Smooth muscle cell (in vitro differentiated cells): ENCODE measurements around the gene SIPA1. TPM values are rescaled to one million over a fixed set of nuclear protein-coding genes. Genes with fewer than 3 reads are reported as not detected.

Source experiments
- DNase-seq: peaks from one replicate; lab custom pipeline; 2025; ENCODE audit not compliant: unreplicated experiment; lab: John Stamatoyannopoulos, UW
- H2AFZ ChIP-seq: fragments of 200-600 bp; sonication (generic); 2 replicates; pipeline ENCODE4 v1.6.0; 2016; ENCODE audit warnings: antibody characterized with exemption, low read depth, mild to moderate bottlenecking
- H3F3A ChIP-seq: fragments of 200-600 bp; sonication (generic); 2 replicates; pipeline ENCODE4 v1.6.0; 2017; ENCODE audit warnings: antibody characterized with exemption, low read depth
- H3K27ac ChIP-seq: fragments of 200-600 bp; sonication (generic); 2 replicates; pipeline ENCODE4 v1.5.1; 2016; ENCODE audit warnings: low read depth, mild to moderate bottlenecking
- H3K27me3 ChIP-seq: fragments of 200-600 bp; sonication (generic); 2 replicates; pipeline ENCODE4 v1.6.1; 2016; ENCODE audit warnings: low read depth, mild to moderate bottlenecking
- H3K36me3 ChIP-seq: fragments of 200-600 bp; sonication (generic); 2 replicates; pipeline ENCODE4 v1.5.1; 2016; ENCODE audit warnings: low read depth
- H3K4me1 ChIP-seq: fragments of 200-600 bp; sonication (generic); 2 replicates; pipeline ENCODE4 v1.5.1; 2016; ENCODE audit warnings: low read depth
- H3K4me2 ChIP-seq: fragments of 200-600 bp; sonication (generic); 2 replicates; pipeline ENCODE4 v1.6.0; 2016; ENCODE audit warnings: mild to moderate bottlenecking
- H3K4me3 ChIP-seq: fragments of 200-600 bp; sonication (generic); 2 replicates; pipeline ENCODE4 v1.5.1; 2016; ENCODE audit warnings: mild to moderate bottlenecking
- H3K79me2 ChIP-seq: fragments of 200-600 bp; sonication (generic); 2 replicates; pipeline ENCODE4 v1.6.0; 2016; ENCODE audit warnings: low read depth, mild to moderate bottlenecking
- H3K9ac ChIP-seq: fragments of 200-600 bp; sonication (generic); 2 replicates; pipeline ENCODE4 v1.6.0; 2016; ENCODE audit warnings: low read depth
- H3K9me3 ChIP-seq: fragments of 200-600 bp; sonication (generic); replicated peaks from 2 replicates; pipeline ENCODE4 v1.5.1; 2016; ENCODE audit warnings: low read depth
- H4K20me1 ChIP-seq: fragments of 200-600 bp; sonication (generic); 2 replicates; pipeline ENCODE4 v1.6.0; 2016; ENCODE audit warnings: low read depth
- WGBS: methylation state at CpG from one replicate; pipeline ENCODE4 v1.1.7; 2016; ENCODE audit warnings: low lambda C conversion rate; 5-methylcytosine and 5-hydroxymethylcytosine counted together
- polyA plus RNA-seq: library from polyadenylated mRNA; unstranded; fragments of >200 nt; fragmentation: Nextera tagmentation; extraction: Ambion mirVana; gene quantifications from 2 replicates; pipeline ENCODE4 v1.2.1, GENCODE V29; 2016
- total RNA-seq: library from RNA; depleted of rRNA; stranded (reverse); fragments of >200 nt; gene quantifications from 2 replicates; pipeline ENCODE4 v1.2.3, GENCODE V29; 2014
- TF ChIP-seq, protein P1 (sequence below): fragments of 200-600 bp; sonication (generic); IDR thresholded peaks from 2 replicates; pipeline ENCODE4 v1.5.1; 2017; ENCODE audit warnings: borderline replicate concordance, mild to moderate bottlenecking, antibody characterized with exemption; ENCODE audit not compliant: insufficient read depth, poor library complexity, severe bottlenecking

SIPA1 gene
- total and polyA plus RNA-seq, 2 experiments from 2014 or later, result 9.8 to 67.6 TPM

DNA sequence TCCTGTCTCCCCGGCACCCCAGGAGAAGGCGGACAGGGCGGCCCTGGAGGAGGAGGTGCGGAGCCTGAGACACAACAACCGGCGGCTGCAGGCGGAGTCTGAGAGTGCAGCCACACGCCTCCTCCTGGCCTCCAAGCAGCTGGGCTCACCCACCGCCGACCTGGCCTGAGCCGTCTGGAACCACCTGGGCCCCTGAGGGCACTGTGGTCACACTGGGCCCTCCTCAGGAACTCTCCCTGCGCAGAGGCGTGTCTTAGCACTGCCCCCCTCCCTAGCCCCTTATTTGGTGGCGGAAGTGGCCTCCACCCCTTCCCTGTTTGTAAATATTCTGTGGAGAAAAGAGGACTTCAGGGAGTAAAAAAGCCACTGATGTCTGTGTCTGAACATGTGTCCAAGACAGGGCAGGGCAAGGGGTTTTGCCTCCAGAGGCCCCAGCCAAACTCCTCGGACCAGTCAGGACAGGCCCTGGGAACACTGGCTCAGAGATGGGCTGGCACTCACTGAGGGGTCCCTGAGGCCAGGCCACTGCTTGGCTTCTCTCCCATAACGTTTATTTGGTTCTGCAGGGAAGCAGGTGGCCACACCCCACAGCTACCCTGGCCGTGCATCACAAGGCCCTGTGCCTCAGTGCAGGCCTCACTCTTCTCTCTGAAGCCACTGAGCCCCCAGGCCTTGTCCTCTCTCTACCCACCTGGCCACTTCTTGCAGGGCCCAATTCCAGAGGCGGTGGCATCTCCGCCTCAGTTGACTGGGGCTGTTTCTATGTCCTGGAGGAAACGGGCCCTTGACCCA, 12.8 kb downstream of the SIPA1 start:
- H3K27me3 ChIP-seq, result no peaks in the 10 kb centered on the region
- peaks cover 11% of the 10 kb centered on the region for H3K4me1 ChIP-seq
- no peak overlapping the region for H3K4me3 ChIP-seq
- no peaks in the 10 kb centered on the region for H3K79me2 ChIP-seq
- peaks cover 27% of the 10 kb centered on the region for H3F3A ChIP-seq
- no peak overlapping the region for H3K9ac ChIP-seq
- no peak overlapping the region for H3K4me2 ChIP-seq
- DNase-seq, result no peak
- no peak overlapping the region for H2AFZ ChIP-seq
- TF ChIP-seq, protein P1, sequence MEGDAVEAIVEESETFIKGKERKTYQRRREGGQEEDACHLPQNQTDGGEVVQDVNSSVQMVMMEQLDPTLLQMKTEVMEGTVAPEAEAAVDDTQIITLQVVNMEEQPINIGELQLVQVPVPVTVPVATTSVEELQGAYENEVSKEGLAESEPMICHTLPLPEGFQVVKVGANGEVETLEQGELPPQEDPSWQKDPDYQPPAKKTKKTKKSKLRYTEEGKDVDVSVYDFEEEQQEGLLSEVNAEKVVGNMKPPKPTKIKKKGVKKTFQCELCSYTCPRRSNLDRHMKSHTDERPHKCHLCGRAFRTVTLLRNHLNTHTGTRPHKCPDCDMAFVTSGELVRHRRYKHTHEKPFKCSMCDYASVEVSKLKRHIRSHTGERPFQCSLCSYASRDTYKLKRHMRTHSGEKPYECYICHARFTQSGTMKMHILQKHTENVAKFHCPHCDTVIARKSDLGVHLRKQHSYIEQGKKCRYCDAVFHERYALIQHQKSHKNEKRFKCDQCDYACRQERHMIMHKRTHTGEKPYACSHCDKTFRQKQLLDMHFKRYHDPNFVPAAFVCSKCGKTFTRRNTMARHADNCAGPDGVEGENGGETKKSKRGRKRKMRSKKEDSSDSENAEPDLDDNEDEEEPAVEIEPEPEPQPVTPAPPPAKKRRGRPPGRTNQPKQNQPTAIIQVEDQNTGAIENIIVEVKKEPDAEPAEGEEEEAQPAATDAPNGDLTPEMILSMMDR, result no peak
- peak overlapping the region; percentile 97 for H3K27ac ChIP-seq
- no peaks in the 10 kb centered on the region for H4K20me1 ChIP-seq
- peaks cover 5% of the 10 kb centered on the region for H3K36me3 ChIP-seq
- WGBS, result 85% methylated on average over 20 of the region's 20 CpGs
- H3K9me3 ChIP-seq, result no peaks in the 10 kb centered on the region

DNA sequence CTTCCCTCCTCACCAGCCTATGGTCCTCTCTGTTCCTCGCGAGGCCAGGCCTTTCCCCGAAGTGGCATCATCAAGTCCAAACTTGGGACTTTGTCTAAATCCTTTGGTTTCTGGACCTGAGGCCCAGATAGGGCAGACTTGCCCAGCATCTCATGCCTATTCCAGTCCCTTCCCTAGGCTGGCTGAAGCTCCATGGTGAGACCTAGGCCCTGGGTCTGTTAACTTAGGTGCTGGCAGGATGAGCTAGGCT, 13.4 kb downstream of the SIPA1 start:
- Histone ChIP-seq H3K36me3 (peaks cover 5% of the 10 kb centered on the region), H3K4me2 (peak overlapping the region; percentile 84), H3F3A (peaks cover 27% of the 10 kb centered on the region), H3K79me2 (no peaks in the 10 kb centered on the region), H4K20me1 (no peaks in the 10 kb centered on the region), H2AFZ (no peak overlapping the region), H3K27ac (peak overlapping the region; percentile 97), H3K9ac (no peak overlapping the region), H3K9me3 (no peaks in the 10 kb centered on the region), H3K4me3 (no peak overlapping the region), H3K4me1 (peaks cover 11% of the 10 kb centered on the region), H3K27me3 (no peaks in the 10 kb centered on the region)
- no peak for DNase-seq
- TF ChIP-seq, protein P1, result no peak
- WGBS, result 95% methylated on average over 3 of the region's 3 CpGs

DNA sequence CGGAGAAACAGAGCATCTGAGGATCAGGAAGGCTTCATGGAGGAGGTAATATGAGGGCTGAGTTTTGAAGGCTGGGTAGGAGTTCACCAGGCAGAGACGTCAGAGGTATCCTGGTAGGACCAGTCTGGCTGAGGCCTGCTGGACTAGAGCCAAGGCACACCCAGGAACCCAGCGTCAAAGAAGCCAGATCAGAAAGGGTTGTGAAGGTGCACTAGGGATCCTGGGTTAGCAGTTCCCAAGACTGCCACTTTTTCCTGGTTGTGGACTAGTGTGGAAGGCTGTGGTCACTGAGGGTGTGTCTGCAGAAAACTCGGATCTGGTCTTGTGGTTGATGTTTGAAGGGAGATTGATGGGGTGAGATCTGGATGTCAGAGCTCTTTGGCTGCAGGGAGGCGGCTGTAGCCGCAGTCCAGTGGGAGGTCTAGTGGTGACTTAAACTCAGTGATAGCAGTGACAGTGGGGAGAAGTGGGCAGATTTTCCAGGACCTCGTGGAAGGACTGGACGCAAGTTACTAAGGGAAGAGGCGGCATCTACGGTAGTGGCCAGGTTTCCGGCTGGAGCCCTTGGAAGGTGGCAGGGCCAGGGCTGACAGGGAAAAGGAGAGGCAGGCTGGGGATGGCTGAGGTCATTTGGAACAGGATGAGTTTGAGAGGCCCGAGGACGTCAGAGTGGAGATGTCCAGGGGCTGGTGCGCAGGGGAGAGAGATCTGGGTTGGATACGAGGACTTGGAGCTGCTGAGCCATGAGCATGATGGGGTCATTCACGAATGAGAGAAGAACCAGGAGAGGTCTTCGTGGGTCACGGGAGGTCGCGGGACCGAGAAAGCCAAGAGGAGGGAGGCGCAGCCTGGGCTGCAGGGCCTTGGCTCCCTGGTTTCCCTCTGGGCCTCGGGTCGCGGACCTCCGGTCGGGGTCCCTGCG, 13.9 kb downstream of the SIPA1 start:
- Histone ChIP-seq H3F3A (peaks cover 27% of the 10 kb centered on the region), H3K4me2 (peak overlapping the region; percentile 84), H2AFZ (no peak overlapping the region), H3K9me3 (no peaks in the 10 kb centered on the region), H3K4me3 (peak overlapping the region; percentile 53), H3K79me2 (no peaks in the 10 kb centered on the region), H3K36me3 (peaks cover 5% of the 10 kb centered on the region), H3K4me1 (peaks cover 11% of the 10 kb centered on the region), H3K27me3 (no peaks in the 10 kb centered on the region), H3K27ac (peak overlapping the region; percentile 97), H4K20me1 (no peaks in the 10 kb centered on the region), H3K9ac (no peak overlapping the region)
- TF ChIP-seq, protein P1, result no peak
- WGBS, result 37% methylated on average over 21 of the region's 28 CpGs
- no peak for DNase-seq
